HG03442 (cell line): ENCODE data around the gene FLNA.

ENCODE experiments used
- ATAC-seq: cut with Tn5 transposase; IDR thresholded peaks from one replicate; pipeline ENCODE4 v1.9.1; 2021; ENCODE audit warnings: mild to moderate bottlenecking, moderate library complexity; ENCODE audit not compliant: unreplicated experiment

Gene FLNA

DNA sequence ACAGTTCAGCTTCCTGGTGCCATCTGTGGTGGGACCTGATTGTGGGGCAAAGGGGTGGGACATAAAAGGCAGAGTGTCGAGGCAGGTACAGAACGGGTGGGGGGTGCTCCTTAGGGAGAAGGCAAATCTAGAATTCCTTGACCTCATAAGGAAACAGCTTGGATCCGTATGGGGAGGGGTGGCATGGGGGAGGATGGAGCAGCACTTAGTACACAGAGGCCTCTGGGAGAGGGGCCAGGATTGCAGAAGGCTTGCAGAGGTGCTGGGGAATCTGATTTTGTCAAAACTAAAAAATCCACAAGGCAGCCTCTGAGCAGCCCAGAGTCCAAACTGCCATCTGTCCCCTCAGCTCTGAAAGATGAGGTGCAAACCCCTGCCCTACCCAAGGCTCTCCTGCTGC, 2.3 kb upstream of the FLNA start:
- ATAC-seq: no peak

DNA sequence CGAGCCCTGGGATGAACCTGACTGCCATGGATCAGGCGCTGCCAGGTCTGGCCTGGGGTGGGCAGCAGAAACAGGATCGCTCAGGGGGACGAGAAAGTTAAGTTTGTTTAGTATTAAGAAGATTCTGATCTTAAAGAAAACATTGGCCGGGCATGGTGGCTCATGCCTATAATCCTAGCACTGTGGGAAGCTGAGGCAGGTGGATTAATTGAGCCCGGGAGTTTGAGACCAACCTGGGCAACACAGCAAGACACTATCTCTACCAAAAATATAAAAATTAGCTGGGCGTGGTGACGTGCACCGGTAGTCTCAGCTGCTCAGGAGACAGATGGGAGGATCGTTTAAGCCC, 696 bp upstream of the FLNA start:
- ATAC-seq: no peak

DNA sequence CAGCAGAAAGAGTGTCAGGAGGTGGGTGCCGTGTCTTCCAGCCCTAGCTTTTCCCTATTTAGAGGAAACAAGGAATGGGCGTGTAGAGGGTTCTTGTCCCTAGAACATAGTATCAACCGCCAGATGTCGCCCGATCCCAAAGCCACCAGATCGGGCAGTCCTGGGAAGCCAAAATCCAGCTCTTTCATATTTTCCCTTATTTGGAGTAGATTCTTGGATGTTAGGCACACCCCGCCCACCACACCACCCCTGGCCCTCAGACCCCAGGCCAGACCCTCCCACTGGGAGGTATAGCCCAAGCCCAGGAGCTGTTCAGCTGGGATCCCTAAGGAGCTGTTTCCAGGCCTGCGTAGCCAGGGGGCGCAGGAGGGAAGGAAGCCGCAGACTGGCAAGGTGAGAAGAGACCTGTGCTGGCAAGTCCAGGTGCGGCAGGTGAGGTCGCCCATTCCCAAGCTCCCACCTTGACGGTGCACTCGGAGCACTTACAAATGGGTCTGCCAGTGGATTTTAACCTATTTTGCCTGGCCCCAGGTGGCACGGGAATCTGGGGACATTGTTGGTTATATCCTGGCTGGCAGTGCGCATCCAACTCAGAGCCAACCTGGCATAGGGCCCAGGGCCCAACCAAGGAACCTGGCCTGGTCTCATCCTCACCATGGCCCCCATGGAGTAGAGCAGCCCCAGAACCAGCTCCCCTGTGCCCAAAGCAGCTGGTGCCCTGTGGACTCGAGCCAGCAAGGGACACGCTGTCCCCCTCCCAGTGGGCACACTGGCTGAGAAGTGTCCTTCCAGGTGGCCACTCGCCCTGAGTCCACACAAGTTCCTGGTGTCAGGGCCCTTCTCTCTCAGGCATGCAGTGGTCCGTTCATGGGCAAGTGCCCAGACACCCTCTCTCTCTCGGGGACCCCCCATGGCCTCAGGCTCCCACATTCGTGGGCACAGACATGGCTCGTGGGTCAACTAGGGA, 811 bp downstream of the FLNA start:
- no peak for ATAC-seq

GRCh38 chrX:154372612-154373022, 1.8 kb downstream of the FLNA start:
- ATAC-seq: no peak

DNA sequence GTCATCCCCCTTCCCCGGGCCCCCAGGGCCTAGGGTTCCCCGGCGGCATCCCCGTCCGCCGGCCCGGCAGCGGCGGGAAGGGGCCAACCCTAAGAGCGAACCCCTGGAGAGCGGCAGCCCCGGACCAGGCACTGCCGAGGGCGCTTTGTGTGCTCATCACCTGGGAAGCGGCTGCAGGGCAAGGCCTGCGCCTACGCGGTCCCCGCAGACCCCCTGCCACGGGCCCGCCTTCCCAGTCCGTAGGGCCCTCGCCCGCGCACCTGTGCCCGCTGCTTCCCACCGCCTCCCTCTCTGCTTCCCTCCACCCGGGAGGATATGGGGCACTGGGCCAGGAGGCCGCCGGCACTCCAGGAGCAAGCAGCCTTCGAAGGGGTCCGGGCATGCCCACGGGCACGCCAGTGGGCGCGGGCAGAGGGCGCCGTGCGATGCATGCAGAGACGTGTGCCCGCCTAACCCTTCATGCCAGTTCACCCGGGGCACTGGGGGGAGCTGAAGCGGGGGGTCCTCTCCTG, 2.6 kb downstream of the FLNA start:
- no peak for ATAC-seq

DNA sequence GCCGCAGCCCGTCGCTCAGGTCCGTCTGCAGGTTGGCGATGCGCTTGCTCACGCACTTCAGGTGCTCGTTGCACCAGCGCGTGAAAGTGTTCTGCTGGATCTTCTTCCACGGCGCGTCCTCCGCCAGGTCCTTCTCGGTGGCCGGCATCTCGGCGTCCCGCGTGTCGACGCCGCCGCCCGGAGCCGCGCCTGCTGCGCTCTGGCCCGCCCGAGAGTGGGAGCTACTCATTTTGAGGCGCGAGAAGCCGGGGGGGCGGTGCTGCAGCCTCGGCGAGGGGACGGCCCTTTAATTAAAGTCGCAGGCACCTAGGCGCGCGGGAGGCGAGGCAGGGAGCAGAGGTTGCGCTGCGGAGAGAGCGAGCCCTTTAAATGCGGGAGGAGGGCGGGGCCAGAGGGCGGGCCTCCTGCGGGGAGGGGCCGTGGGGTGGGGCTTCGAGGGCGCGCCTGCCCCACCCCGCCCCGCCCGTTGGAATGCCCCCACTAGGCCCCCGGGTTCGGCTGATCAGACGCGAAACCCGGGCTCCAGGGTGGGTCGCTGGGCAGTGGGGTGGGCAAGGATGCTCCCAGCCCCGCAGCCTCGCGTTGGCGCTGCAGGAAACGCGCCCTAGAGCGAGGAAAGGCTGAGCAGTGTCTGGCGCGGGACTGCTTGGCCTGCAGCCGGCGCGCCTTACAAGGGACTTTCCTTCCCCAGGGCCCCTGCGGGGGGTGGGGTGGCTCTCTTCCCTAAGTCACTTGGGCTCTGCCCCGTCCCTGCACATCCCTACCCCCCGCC, 3.2 kb downstream of the FLNA start:
- ATAC-seq: peak; percentile 48

- no peak for ATAC-seq
These were observed 4.0 kb downstream of the FLNA start for GRCh38 chrX:154370300-154371016.

GRCh38 chrX:154369449-154370299, 4.8 kb downstream of the FLNA start:
- no peak for ATAC-seq

DNA sequence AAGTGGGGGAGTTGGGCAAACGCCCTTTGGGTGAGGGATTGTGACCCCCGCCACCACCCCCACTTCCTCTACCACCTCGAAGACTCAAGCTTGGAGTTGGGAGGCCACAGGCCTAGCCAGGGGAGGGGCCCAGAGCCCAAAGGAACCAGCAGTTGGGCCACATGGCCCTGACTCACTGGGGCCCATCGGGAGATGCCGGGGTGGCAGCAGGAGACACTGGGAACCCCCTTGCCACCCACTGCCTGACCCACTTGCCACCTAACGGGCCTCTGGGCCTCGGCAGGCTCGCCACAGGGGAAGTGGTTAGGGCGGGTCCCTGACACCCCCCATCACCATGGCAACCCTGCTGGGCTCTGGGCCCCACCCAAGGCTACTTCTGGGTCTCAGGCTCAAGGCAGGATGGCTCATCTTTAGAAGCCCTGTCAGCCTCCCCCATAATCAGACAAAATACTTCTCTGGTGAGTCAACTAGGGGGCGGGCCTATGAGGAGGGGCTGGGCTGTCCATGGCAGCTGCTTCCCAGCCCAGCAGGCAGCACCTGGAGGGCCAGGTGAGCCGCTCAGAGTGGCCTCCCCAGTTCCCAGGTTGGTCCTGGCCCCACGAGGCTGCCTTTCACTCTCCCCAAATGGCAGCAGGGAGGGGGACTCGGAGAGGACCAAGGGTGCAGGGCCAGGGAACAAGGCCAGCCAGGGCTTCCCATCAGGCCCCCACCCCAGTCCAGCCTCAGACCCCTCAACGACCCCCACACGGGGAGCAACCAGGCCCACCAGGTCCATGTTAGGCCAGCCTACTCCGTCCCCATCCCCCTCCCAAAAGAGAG, 5.6 kb downstream of the FLNA start:
- ATAC-seq: peak; percentile 33

DNA sequence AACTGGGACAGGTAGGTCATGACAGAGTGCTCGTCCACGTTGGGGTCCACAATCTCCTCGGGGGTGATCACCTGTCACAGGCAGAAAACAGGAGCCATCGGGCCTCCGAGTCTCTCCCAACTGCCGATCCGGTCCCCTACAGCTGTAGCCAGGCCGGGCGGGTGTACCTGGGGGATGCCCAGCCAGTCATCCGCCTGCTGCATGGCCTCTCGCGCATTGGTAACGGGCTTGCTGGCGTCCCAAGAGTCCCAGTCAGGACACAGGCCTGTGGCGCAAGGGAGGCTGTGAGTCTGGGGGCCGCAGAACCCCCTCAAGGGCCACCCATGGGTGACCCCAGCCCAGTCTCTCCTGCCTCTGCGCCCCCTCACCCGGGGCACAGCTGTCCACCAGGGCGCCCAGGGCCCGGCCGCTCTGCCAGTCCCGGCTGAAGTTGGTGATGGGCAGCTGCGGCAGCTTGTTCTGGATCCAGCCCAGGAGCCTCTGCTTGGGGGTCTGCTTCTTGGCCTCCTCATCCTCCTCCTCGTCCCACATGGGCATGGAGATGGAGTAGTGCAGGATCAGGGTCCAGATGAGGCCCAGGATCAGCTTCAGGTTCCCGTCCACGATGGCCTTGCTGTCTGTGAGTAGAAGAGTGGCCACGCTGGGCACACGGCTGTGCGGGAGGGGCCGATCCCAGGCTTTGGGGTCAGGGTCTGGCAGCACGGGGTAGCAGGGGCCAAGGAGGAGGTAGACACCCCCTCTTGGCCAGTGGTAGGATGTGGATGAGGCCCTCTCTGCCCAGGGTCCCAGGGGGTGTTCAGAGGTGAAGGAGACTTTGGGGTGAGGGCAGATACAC, 6.7 kb downstream of the FLNA start:
- no peak for ATAC-seq

DNA sequence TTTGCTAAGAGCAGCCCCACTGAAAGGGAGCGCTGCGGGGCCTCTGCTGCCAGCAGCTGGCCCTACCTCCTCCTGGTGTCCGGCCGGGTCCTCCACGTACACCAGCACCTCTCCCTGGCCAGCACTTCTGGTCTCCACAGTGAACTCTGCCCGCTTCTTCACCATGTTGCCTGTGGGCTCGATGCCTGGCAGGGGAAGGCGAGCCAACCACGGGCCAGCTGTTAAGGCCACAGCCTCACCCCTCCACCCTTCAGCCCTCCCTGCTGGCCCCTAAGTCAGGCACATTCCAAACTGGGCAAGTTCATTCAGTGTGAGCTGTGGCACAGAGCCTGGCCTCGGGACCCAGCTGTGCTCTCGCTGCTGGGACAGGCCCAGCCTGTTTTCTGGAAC, 7.8 kb downstream of the FLNA start:
- no peak for ATAC-seq

- no peak for ATAC-seq
These were observed 8.3 kb downstream of the FLNA start for GRCh38 chrX:154365997-154366665.

DNA sequence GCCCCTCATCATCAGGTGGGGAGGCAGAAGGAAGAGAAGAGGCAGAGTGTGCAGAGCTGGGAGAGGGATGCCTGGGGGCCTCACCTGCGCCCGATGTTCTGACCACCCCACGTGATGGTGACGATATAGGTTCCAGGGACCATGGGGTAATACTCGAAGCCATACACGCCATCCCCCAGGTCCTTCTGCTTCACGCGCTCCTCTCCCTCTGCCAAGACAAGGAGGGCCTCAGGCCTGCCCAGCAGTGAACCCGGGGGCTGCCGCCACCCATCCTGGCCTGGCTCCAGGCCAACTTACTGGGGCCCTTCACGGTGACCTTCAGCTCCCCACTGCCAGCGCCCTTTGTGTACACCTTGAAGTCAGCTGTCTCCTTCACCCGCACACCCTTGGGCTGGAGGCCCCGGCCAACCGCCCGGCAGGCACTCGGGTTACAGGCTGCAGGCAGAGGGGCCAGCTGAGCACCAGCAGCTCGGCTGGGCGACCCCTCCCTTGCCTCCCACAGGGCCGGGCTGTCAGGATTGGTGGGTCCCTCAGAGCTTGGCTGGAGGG, 9.3 kb downstream of the FLNA start:
- no peak for ATAC-seq

- no peak for ATAC-seq
These were observed 10.6 kb downstream of the FLNA start for GRCh38 chrX:154363706-154364439.

- ATAC-seq: no peak
These were observed 12.2 kb downstream of the FLNA start for GRCh38 chrX:154362085-154362742.

DNA sequence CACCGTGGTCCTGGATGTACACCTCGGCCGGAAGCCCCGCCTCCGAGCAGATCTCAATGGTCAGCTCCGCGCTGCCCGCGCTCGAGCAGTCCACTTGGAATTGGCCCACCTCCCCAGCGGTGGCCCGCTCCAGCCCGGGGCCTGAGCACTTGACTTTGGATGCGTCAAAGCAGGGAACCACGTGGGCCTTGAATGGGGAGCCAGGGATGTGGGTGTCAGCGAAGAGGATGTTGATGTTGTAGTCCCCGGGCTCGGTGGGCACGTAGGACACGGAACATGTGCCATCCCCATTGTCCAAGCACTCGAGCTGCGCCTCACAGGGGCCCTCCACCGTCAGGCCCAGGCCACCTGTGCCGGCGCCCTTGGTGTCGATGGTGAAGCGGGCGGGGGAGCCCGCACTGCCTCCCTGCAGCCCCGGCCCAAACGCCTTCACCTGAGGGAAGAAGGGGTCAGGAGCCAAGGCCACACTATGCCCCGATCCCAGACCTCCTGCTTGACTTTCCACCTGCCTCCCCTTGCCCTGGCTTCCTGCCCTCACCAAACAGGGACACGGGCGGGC, 14.2 kb downstream of the FLNA start:
- no peak for ATAC-seq
